HG03159 (cell line): Measurements from ENCODE around the gene TBXT.
"Not testable (repeated sequence)": the region's sequence is repeated elsewhere in the genome, so short reads cannot be mapped to it uniquely, and the experiment has no call there.

Experiments used
- ATAC-seq: cut with Tn5 transposase; IDR thresholded peaks from one replicate; pipeline ENCODE4 v1.9.1; 2021; ENCODE audit warnings: mild to moderate bottlenecking, moderate library complexity; ENCODE audit not compliant: unreplicated experiment

The TBXT gene

GRCh38 chr6:166167801-166168615 lies at the start of gene TBXT:
Gene TBXT, minus strand, starts transcription at chr6:166167851. Its CDS starts 260 bp downstream, at chr6:166167591.
- peak; percentile 43 for ATAC-seq

GRCh38 chr6:166207284-166207561 lies 39.6 kb upstream of the TBXT start:
- no peak for ATAC-seq

DNA sequence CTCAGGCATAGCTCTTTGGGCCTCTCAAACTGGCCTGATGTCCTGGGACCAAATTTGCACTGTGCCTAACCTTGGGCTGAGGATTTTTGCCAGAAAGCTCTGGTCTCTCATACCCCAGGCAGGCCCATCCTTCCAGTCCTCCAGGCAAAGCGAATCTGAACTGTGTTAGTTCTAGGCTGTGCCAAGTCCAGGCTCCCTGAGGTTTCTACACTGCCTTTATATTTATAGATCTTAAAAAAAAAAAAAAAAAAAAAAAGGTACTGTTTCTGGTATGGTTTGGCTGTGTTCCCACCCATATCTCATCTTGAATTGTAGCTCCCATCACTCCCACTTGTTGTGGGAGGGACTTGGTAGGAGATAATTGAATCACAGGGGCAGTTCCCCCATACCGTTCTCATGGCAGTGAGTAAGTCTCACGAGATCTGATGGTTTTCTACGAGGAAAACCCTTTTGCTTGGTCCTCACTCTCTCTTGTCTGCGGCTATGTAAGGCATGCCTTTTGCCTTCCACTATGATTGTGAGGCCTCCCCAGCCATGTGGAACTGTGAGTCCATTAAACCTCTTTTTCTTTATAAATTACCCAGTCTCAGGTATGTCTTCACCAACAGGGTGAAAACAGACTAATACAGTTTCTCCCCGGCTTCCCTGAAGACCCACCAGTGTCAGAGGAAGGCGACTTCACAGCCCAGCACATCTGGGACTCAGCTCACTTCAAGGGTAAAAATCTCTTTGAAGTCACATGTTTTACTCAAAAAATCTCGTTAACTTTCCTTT lies 39.0 kb upstream of the TBXT start:
- no peak for ATAC-seq

DNA sequence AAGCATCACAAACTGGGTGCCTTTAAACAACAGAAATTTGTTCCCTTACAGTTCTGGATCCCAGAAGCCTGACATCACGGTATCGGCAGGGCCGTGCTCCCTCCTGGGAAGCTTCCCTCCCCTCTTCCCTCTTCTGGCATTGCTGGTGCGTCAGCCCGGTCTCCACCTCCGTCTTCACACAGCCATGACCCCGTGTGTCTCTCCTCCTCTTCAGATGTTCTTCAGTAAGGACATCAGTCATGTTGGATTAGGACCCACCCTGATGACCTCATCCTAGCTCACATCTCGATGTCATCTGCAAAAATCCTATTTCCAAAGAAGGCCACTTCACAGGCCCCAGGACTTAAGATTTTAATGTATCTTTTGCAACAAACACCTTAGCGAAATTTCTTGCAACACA lies 38.4 kb upstream of the TBXT start:
- ATAC-seq, result no peak

DNA sequence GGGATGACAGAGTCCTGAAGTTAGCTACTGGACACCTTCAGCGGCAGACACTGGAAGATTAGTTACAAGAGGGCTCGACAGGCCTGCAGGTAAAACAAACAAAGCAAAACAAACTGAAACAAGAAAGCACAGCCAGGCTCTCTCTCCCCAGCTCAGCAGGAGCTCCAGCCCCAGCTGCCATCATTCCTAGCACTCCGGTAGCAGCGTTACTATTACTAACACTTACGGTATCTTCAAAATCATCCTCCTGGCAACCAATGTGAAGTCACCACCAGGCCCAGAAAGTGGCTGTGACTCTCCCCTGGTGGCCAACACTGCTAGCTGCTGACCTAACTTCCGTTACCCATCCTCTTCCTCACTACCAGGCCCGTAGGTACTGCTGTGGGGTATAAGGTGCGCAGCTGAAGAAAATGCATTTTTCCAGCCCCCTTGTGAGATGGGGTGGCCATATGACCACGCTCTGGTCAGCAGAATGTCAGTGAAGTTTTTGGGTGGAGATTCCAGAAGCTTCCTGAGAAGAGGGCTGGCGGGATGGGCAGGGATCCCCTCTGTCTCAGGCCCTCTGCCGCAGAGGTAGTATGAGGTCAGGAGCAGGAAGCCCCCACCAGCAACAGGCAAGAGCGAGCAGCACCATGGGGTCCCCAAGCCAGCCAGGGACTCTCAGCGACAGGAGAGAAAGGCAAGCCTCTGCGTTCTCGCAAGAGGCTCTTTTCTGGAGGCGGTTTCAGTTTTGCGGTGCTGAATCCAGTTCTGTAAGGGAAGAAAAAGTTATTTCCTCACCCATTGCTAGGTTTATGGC lies 37.4 kb upstream of the TBXT start:
- no peak for ATAC-seq

DNA sequence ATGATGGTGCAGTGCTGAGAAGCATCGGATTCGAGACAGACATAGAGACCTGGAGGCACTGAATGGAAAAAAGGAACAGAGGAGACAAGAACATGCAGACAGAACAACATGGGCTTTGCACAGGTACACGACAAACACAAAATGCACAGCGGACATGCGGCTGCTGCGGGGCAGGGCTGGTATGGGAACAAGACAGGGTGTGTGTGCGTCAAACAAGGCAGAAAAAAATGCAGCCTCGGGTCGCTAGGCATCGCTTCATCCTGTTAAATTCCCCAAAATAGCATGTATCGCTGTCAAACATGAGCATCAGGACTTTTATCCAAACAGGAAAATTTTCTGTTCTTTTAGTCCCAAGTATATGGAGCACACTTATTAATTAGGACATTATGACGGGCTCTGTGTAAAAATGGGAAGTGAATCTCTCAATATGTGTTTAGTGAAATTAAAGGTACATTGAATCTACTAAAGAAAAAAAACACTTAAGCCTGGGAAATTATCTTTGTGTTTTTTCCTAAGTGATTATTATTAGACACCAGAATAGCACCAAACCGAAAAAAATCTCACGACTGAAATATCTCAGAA lies 36.1 kb upstream of the TBXT start:
- ATAC-seq, result no peak

- no peak for ATAC-seq
Observed at GRCh38 chr6:166203003-166203640, 35.5 kb upstream of the TBXT start.

- peak; percentile 78 for ATAC-seq
Observed at GRCh38 chr6:166202321-166202733, 34.7 kb upstream of the TBXT start.

DNA sequence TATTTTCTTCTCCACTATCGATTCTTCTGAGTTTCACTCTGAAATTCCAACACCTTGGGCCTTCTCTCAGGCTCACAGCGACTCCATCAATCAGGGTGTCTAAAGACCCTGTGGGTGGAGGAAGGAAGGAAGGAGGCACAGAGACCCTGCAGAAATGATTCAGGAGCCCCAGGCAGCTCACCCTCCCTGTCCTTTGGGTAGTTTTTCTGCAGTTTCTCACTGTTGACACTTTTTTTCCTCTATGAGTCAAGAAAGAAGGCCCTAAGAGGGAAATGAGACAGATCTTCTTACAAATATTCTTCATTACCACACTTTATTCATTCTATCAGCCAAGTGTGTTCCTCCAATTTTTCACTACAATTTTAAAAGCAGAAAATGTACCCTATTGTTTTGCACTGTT lies 34.2 kb upstream of the TBXT start:
- peak; percentile 28 for ATAC-seq

DNA sequence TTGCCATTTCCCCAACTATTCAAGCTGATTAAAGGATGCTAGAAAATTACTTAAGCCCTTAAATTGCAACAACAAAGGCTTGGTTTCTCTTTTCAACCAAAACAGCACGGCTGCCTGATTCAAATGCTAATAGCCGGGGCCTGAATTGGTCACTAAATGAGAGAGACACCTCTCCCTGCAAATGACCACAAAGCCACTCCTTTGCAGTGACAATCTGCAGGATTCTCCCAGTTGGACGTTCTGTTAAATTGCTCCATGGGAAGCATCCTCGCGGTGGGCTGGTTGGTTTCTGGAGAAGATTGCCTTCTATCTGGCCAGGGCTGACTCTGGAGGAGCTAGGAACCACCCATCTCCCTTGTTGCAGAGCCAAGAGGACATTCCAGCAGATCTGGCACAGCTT lies 29.7 kb upstream of the TBXT start:
- no peak for ATAC-seq

DNA sequence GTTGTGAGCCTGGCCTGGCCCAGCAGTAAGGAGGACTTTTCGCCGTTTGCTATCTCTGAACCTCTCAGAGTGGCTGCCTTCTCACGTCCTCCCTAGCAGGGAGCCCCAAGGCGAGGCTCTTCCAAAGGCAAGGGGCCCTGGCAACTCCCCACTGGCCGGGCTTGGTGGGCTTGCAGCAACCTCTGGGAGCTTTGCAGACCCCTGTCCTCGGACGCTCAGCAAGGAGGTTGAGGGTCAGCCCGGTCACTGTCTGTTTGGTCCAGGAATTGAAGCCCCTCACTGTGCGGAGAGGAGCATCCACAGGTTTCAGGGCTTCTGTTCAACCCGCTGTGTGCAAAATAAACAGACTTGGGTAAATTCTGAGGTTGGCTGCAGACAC lies 28.2 kb upstream of the TBXT start:
- no peak for ATAC-seq

DNA sequence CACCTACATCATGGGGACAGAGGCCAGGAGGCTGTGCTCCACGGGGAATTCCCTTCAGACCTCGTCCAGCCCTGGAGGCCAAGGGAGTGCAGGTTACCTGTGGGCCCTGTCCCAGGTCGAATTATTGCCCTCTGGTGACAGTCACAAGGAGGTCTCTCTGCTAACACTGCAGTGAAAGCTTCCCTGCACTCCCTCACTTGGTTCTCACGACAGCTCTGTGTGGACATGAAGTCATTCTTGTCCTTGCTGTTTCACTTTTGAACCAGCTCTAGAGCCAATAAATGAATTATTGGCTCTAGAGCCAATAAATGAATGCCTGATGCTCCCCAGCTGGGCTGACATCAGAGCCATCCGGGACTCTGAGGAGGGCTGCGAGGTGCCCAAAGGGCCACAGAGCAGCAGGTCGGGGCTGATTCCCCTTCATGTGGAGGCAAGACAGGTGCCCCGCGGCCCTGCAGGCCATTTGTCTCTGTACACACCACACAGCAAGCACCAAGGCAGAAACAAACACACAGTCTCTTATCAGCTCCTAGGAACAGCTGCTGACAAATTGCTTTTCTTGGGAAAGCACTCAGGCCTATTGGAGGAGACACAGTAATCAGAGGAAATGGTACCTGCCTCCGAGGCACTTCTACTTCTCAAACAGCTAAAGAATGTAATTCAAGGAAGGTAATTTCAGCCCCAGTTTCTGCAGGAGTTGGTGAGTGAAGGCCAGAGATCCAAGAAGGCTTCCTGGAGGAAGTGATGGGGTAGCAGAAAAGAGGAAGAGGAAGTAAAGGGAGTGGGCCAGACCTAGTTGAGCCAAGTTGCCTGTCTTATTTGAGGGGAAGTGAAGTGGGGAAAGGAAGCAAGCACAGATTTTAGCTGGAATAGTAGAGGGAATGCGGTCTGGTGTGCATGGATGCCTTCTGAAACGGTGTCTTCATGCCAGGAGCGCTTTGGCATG lies 27.5 kb upstream of the TBXT start:
- no peak for ATAC-seq

- no peak for ATAC-seq
Observed at GRCh38 chr6:166192557-166192956, 24.9 kb upstream of the TBXT start.

- ATAC-seq, result no peak
Observed at GRCh38 chr6:166192136-166192535, 24.5 kb upstream of the TBXT start.

GRCh38 chr6:166179704-166180103 lies 12.1 kb upstream of the TBXT start:
- ATAC-seq, result no peak

GRCh38 chr6:166176106-166176505 lies 8.5 kb upstream of the TBXT start:
- ATAC-seq, result no peak

DNA sequence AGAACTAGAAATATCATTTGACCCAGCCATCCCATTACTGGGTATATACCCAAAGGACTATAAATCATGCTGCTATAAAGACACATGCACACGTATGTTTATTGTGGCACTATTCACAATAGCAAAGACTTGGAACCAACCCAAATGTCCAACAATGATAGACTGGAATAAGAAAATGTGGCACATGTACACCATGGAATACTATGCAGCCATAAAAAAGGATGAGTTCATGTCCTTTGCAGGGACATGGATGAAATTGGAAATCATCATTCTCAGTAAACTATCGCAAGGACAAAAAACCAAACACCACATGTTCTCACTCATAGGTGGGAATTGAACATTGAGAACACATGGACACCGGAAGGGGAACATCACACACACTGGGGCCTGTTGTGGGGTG lies 7.4 kb upstream of the TBXT start:
- ATAC-seq, result not testable (repeated sequence)

DNA sequence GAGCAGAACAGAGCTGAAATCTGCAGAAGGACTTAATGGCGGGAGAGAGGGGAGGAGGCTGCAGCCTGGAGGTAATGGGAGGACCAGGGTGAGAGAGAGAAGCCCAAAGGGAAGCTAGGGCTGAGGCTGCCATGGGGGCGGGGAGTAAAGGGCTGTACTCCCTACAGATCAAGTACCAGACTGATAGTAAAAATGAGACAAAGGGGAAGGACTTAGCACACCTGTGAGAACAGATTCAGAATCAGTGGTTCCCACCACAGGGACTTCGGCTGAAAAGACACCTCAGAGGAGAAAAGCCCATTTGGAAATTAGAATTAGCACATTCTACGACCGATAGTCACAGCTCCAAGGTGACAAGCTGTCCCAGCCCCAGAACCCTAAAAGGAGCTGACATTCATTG lies 6.4 kb upstream of the TBXT start:
- peak; percentile 51 for ATAC-seq

GRCh38 chr6:166173281-166173951 lies 5.8 kb upstream of the TBXT start:
- no peak for ATAC-seq
